CD4-positive, alpha-beta T cell treated with Interleukin-12 subunit alpha and Interleukin-12 subunit beta, for 1 hour (primary cell): Measurements from ENCODE around the gene CGREF1.

Experiments
- DNase-seq: peaks from one replicate; pipeline ENCODE4 v3.0.0-alpha.2; 2020

CGREF1 gene

GRCh38 chr2:27109083-27109482 lies 9.8 kb downstream of the CGREF1 start:
- DNase-seq, result no peak

- no peak for DNase-seq
Measured at GRCh38 chr2:27108221-27108620, 10.7 kb downstream of the CGREF1 start.

- DNase-seq, result no peak
Measured at GRCh38 chr2:27105981-27106380, 12.9 kb downstream of the CGREF1 start.

- no peak for DNase-seq
Measured at GRCh38 chr2:27102329-27102728, 16.6 kb downstream of the CGREF1 start.

- DNase-seq, result no peak
Measured at GRCh38 chr2:27100036-27100435, 18.9 kb downstream of the CGREF1 start.

GRCh38 chr2:27099334-27099955 lies 19.5 kb downstream of the CGREF1 start:
- no peak for DNase-seq

- DNase-seq, result no peak
Measured at GRCh38 chr2:27097341-27097740, 21.6 kb downstream of the CGREF1 start.

GRCh38 chr2:27096748-27097297 lies 22.1 kb downstream of the CGREF1 start:
- no peak for DNase-seq

GRCh38 chr2:27095745-27096651 lies 22.9 kb downstream of the CGREF1 start:
- peak; percentile 59 for DNase-seq

- no peak for DNase-seq
Measured at GRCh38 chr2:27095427-27095744, 23.5 kb downstream of the CGREF1 start.

GRCh38 chr2:27094353-27094984 lies 24.5 kb downstream of the CGREF1 start:
- DNase-seq, result no peak

GRCh38 chr2:27093430-27094352 lies 25.2 kb downstream of the CGREF1 start:
- DNase-seq, result no peak

GRCh38 chr2:27092696-27093429 lies 26.1 kb downstream of the CGREF1 start:
- DNase-seq, result no peak

GRCh38 chr2:27091746-27092695 lies 26.9 kb downstream of the CGREF1 start:
- DNase-seq, result no peak

GRCh38 chr2:27089111-27089954 lies 29.6 kb downstream of the CGREF1 start:
- DNase-seq, result no peak

GRCh38 chr2:27088634-27089033 lies 30.3 kb downstream of the CGREF1 start:
- DNase-seq, result no peak

GRCh38 chr2:27087823-27088410 lies 31.0 kb downstream of the CGREF1 start:
- no peak for DNase-seq

GRCh38 chr2:27086724-27087593 lies 32.0 kb downstream of the CGREF1 start, which contains the start of gene KHK:
Gene KHK (plus strand): TSS chr2:27086772. CDS start chr2:27087260, 488 bp downstream.
- DNase-seq, result no peak
